G401.6 (cell line): ENCODE measurements around the gene KDR.

Experiments
- FAIRE-seq: peaks from 2 replicates; lab custom pipeline; 2012; peaks lifted over from hg19 to GRCh38; lab: Jason Lieb, UNC

Gene KDR

GRCh38 chr4:55122235-55122634 is 3.2 kb downstream of the KDR start:
- FAIRE-seq: no peak

- no peak for FAIRE-seq
Observed at GRCh38 chr4:55121246-55121645, 4.1 kb downstream of the KDR start.

- FAIRE-seq: no peak
Observed at GRCh38 chr4:55118397-55118796, 7.0 kb downstream of the KDR start.

DNA sequence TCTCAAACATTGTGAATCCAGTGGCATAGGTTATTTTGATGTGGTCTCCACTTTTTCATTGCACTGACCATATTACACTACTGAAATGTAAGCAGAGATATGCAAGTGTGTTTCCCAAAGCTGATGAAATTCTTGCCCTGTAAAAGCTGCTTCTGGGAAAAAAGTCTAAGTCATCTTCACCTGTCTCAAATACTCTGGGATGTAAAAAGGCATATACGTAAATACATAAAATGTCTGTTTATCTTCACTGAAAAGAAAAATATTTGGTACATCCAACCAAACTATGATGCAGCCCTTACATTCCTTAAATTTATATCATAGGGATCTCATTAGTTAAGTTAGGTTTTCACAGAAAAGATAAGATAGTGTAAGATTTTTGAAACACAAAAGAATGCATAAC is 7.9 kb downstream of the KDR start:
- no peak for FAIRE-seq

DNA sequence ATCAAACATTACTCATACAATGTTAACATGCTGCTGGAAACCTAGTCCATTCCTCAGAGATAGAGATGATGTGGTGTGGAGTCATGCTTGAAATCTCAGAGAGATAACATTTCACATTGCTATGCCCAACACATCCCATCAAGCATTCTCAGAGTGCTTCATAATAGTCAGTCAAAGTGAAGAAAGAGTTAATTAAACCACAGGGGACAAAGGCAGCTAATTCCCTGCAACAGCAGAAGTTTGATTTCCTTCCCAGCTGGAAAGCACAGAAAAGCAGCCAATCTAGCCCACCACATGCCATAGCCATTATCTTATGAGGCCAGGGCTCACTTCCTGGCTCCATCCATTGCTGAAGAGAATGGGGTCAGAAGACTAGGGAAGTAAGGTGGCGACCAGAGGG is 8.9 kb downstream of the KDR start:
- FAIRE-seq: no peak

GRCh38 chr4:55111601-55112000 is 13.8 kb downstream of the KDR start:
- FAIRE-seq: no peak

DNA sequence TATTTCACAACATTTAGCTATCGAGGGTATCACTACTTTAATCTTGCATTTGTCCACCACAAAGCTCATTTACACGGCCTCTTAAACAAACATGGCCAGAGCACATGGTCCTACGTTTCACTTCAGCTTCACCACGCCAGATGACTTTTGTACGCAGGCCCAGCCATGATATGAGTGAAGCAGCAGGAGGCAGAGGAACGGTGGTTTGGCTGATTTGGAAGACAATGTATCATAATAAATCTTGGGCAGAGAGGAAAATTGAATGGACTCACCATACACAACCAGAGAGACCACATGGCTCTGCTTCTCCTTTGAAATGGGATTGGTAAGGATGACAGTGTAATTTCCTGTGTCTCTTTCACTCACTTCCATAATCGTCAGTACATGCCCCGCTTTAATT is 15.3 kb downstream of the KDR start:
- FAIRE-seq: no peak

DNA sequence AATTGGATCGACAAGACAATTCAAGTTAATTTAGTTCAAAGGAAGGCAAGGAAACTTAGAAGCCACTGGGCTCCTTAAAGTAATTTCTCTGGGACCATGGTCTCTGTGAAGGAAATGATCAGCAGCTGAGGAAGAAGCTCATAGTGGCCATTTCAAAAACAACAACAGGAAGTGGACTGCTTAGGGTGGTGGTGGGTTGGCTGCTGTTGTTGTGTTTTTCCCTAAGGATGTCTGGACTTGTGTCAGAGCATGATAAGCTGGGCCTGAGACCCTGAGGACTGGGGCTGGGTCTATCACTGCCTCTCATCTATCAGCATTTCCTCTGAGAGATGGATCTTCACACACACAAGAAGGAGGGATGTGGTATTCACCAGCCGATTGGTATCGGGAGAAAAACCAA is 18.3 kb downstream of the KDR start:
- no peak for FAIRE-seq

DNA sequence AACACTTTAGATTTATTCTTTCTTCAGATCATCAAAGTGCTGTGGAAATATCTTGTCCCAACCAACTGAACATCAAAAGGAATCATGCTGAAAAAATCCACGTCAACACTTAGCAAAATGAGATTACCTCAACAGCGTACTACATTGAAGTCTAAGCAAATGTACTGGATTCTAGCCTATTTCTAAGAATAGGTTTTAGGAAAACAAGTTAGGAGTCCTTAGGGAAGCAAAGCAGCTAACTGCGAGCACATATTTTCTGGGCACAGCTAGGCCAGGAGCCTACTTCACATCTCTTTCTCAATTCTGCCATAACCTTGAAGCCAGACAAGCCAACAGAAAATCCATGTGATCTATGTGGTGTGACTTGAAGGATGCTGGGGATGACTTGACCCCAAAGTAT is 22.2 kb downstream of the KDR start:
- FAIRE-seq: no peak

GRCh38 chr4:55099816-55100215 is 25.6 kb downstream of the KDR start:
- FAIRE-seq: no peak

DNA sequence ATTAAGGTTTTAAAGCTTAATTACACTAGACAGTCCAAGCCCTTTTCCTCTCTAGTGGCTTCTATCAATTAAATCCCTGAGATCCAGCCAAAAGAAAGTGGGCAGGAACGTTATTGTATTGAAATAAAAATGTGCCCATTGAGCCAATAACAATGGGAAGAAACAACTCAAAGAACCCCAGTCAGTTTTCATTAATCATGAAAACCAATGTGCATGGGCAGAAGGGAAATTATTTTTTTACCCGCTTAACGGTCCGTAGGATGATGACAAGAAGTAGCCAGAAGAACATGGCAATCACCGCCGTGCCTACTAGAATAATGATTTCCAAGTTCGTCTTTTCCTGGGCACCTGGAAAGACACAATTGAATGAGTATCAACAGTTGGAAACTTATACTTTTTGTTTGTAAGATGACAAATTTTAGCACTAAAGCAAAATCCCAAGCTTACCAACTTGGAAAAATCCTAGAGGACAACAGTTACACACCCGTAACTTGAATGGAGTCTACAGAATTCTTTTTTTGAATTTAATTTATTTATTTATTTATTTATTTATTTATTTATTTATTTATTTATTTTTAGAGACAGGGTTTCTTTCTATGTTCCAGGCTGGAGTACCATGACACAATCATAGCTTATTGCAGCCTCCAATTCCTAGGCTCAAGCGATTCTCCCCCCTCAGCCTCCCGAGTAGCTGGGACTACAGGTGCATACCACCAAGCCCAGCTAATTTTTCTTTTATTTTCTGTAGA is 26.8 kb downstream of the KDR start:
- FAIRE-seq: no peak

DNA sequence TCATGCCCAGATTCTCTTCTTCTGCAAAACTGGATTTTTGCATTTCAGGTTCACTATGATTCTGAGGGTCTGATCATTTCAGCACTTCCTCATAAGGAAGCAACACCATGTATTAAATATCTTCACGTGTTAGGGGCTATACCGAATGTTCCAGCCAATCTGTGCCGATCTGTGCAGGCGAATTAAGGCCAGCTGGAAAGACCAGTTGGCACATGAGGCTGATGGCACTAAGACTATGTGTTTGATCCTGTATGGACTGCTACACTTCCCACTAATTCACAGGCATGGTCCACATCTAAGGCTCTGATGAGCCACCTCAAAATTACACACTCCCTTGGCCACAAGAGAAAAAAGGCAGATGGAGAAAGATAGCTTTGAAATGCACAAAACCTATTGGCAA is 28.8 kb downstream of the KDR start:
- no peak for FAIRE-seq

GRCh38 chr4:55096045-55096444 is 29.4 kb downstream of the KDR start:
- FAIRE-seq: no peak

DNA sequence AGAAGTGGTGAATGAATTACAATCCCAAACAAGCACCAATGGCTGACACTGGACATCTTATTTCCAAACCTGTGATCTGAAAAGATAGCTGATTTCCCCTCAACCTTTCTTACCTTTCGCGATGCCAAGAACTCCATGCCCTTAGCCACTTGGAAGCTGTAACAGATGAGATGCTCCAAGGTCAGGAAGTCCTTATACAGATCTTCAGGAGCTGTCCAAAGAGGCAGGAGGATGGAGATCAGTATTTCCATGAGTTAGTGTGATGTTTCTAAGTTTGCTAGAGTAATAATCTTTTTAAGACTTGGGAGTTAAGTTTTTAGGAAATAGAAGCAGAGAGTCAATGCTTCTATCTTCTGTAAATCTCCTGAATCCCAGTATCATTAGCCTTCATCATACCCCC is 32.9 kb downstream of the KDR start:
- no peak for FAIRE-seq

GRCh38 chr4:55089916-55090315 is 35.5 kb downstream of the KDR start:
- FAIRE-seq: no peak

- no peak for FAIRE-seq
Observed at GRCh38 chr4:55087913-55088260, 37.5 kb downstream of the KDR start.

GRCh38 chr4:55087009-55087912 is 38.1 kb downstream of the KDR start:
- FAIRE-seq: no peak

DNA sequence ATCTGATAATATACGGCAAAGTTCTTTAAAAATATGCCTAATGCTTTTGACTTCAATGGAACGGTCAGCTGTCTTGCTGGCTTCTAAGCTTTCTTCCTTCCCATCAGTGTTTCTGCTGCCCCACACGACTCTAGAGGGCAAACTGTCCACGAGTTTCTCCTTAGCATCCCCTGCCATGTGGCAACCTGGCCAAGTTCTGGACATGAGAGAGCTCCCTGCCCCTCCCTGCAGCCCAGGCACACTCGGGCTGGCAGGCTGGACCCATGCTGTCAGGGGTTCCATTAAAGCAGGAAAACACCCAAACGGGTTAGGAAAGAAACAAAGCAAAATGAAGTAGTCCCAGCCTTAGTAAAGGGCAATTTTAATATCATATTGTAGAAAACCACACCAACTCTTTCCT is 38.8 kb downstream of the KDR start:
- no peak for FAIRE-seq

DNA sequence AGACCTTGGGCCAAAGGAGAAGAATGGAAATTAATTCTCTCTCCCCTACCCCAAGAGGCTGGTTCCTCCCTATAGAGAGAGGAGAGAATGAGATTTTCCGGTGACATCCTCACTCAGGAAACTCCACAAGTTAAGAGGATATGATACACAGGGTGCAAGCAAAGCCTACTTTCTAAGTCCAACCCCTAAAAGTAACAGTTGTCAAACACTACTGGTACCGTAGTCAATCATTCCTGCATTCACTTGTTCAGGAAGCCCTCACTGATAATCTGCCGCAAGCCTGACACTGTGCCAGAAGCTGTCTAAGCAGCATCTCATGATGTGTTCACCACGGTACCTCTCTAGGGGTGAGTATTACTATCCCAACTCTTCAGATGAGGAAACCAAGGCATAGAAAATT is 41.7 kb downstream of the KDR start:
- FAIRE-seq: no peak

DNA sequence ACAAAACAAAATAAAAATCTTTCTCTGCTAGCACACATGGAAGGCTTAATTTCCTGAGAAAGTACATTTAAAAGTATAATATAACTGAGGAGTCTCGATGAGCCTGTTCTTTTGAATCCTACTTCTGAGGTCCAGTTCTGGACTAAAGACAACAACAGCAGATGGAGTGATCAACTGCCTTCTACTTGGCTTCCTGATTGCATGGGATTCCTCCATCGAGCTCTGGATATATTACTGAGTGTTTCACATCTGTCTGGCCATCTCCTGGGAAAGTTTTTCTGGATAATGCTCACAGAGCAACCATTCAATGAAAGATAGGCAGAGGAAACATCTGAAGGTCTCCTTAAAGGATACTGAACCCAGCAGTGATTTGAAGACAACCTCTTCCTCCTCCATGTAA is 42.6 kb downstream of the KDR start:
- FAIRE-seq: no peak

DNA sequence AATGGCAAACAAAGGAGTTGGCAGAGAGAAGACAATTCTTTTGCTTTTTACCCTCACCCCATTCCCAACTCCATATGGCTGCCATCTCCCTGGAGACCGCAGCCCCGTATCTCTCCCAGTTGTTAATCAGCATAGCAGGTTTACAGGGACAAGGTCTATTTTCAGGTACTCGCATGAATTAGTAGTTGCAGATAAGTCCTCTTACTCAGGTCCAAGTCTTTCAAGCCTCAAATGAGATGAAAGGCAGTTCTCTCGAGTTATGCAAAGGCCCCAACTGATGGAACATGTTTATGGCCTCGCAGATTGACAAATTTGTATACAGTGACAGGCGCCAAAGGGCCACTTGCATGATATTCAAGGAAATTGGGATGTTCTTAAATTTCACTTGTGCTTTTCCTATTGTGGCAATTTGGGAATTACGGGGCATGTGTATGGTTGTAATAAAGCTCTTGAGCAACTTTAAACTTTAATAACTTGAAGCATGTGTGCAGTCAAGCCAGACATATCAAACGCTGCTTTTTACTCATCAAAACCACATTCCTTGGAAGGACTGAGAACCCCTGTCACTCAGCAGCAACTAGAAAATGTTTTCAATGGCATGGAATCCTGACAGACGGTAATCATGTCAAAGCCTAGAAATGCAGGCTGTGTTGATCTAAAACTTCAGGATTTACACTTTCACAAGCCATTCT is 45.1 kb downstream of the KDR start:
- no peak for FAIRE-seq

DNA sequence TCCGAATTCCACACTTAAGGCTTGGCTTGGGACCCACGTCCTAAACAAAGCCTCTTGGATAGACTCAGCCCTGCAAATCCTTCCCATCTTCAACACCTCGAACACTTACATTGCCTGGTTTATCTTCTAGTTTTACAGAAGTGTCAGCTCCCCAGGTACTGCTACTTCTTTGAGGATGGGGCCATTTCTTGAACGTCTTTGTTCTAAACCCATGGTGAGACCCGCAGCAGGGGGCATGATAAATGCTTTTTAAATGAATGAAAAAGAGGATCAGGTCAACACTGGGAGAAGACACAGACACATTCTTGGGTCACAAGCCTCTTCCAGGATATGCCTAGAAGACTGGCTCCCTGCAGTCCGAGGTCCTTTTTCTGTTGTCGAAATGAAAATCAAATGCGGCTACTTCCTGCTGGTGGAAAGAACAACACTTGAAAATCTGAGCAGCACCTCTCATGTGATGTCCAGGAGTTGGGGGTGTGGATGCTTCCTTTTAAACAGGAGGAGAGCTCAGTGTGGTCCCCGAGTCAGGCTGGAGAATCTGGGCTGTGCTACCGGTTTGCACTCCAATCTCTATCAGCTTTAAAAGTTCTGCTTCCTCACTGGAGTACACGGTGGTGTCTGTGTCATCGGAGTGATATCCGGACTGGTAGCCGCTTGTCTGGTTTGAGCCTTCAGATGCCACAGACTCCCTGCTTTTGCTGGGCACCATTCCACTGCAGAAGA is 45.8 kb downstream of the KDR start:
- no peak for FAIRE-seq

GRCh38 chr4:55078987-55079386 is 46.4 kb downstream of the KDR start:
- FAIRE-seq: no peak
